Globus pallidus (tissue), 1 donor: ENCODE results near the gene PSENEN.
A peak's percentile ranks its signal among the peaks of the same experiment; 100 is the strongest.

ENCODE experiments used
- DNase-seq: peaks from one replicate; pipeline ENCODE4 v3.0.0-alpha.2; 2015; ENCODE audit warnings: low spot score

PSENEN gene, protein sequence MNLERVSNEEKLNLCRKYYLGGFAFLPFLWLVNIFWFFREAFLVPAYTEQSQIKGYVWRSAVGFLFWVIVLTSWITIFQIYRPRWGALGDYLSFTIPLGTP

DNA sequence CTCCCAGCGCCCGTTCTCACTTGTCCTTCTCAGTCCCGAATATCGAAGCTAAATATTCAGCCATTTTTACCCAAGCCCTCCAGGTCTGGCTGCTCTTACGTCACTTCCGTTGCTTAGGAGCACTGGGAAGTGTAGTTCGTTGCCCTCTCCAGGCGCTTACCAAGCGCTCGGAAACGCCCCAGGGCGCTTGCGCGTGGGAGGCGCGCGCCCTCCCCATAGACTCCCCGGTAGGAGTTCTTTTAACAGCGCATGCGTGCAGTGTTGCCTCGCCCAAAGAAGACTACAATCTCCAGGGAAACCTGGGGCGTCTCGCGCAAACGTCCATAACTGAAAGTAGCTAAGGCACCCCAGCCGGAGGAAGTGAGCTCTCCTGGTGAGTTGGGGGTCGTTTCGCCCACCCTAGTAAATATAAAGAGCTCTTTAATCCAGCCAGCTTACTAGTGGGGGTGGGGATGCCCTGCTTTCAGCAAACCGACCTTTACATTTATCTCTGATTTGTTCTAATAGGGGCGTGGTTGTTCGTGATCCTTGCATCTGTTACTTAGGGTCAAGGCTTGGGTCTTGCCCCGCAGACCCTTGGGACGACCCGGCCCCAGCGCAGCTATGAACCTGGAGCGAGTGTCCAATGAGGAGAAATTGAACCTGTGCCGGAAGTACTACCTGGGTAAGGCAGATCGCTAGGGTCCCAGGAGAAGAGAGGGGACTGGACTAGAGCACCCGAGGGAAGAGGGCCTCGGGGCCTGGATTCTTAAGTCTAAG lies at the start of gene PSENEN, which contains the start of gene U2AF1L4:
Gene PSENEN, plus strand, starts transcription at position 324 of the 759 bp plus-strand sequence. Its CDS starts 280 bp downstream, at position 604.
Gene U2AF1L4, minus strand, starts transcription at position 91 of the 759 bp plus-strand sequence. Its CDS starts 27 bp downstream, at position 64.
- peak; percentile 100 for DNase-seq

DNA sequence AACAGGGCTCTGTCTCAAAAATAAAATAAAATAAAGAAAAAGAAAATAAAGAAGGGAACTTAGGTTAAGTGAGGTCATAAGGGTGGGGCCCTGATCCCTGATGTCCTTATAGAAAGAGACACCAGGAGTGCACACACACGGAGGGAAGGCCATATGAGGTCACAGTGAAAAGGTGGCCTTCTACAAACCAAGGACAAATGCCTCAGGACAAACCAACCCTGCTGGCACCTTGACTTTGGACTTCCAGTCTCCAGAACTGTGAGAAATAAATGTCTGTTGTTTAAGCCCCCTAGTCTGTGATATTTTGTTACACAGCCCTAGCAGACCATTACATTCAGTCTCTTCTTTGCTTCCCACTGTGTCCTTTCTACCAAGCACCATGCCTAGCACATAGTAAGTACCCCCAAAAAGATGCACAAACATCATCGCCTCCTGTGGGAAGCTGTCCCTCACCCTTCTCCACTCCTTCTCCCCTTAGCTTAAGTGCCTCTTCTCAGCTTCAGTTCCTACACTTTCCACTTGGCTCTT lies 49.5 kb upstream of the PSENEN start:
- no peak for DNase-seq

DNA sequence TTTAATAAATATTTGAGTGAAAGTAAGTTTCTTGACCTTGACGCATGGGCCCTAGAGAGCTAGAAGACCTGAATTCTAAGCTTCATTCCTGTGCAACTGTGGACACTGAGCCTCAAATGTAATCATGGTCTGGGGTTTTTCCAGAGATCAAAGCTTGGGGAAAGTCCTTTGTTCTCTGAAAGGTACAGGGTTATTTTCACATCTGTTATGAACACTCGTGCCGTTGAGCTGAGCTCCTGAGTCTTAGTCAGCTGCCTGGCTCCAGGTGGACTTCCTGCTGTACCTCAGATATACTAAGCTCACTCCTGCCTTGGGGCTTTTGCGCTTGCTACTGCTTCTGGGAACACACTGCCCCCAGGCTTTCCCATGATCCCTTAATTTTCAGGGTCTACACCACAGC lies 48.6 kb upstream of the PSENEN start:
- no peak for DNase-seq

DNA sequence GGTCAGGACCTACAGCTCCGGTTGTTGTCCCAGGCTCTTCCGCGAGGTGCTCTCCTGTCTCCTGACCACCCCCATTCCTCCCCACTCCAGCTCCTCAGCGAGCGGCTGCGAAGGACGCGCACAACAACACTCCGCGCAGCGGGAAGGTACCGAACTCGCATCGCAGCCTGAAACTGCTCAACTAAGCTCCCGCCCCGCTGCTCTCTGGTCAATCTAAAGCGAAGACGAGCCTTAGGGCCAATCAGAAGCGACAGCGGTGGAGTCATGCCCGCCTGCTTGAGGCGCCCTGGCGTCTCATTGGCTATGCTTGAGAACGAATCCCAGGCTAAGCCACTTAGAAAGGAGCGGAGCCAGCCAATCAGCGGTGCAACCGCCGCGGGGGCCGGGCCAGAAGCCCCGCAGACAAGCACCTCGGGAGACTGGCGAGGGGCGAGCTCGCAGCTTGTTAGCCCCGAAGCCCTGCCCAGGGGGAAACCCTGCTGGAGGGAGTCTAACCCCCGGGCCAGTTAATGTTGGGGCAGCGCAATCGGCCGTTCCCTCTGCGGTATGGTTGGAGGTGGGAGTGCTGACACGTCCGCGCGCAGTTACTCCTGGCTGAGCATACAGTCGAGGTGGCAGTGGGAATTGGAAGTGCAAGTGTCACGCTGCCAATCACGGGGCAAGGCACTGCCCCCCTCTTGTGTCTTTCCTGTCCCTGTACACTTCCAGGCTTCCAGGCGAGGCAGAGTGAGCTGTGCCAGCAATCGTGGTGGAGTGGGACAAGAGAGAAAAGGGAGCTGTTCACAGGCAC lies 43.0 kb upstream of the PSENEN start:
- DNase-seq = peak; percentile 99

DNA sequence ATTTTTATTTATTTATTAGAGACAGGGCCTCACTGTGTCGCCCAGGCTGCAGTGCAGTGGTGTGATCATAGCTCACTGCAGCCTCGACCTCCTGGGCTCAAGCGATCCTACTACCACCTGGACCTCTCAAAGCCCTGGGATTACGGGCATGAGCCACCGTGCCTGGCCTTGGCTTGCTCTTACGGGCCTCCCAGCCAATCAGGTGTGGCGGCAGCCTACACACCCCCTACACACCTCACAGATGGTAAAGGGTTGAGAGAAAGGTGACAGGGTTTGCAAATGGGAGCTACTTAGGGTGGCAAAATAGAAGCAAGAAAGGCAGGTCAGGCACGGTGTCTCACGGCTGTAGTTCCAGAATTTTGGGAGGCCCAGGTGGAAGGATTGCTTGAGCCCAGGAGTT lies 42.1 kb upstream of the PSENEN start:
- no peak for DNase-seq

DNA sequence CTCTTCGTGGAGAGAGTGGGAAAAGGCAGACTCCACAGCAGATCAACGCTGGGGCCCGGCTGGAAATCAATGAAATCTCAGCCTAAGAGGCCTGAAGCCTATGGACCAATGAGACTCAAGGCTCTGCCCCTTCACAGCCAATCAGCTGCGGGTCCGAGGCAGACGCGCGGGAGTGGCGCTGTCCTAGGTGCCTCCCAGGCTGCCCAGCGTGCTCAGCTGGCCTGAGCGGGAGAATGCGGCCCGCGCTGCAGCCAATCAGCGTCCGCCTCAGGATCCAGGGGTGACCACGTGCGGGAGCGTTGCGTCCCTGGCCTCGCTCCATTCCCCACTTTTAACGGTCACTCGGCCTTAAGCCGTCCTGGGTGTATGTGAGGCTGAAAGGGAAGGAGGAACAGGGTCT lies 41.2 kb upstream of the PSENEN start, which contains the start of gene ZBTB32:
Gene ZBTB32, plus strand, starts transcription at position 341 of the 400 bp plus-strand sequence. CDS start 10,069 bp downstream, outside the sequence.
- DNase-seq = no peak

DNA sequence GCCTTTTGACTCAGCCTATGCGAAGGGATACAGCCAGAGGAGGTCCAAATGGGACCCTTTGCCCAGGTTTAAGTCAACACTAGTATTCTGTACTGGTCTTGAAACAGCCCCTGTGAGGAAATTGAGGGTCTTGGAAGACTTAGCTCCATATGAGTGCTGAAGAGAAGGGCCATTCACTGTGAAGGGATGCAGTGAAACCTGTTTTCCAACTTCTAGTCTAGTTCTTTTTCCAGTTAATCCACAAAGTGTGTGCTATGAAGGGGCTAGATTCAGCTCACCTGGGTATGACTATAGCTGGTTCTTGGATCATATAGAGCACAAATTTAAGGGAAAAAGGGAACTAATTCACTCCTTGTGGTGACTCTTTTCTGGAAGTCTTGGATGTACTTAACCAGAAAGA lies 37.1 kb upstream of the PSENEN start:
- no peak for DNase-seq

DNA sequence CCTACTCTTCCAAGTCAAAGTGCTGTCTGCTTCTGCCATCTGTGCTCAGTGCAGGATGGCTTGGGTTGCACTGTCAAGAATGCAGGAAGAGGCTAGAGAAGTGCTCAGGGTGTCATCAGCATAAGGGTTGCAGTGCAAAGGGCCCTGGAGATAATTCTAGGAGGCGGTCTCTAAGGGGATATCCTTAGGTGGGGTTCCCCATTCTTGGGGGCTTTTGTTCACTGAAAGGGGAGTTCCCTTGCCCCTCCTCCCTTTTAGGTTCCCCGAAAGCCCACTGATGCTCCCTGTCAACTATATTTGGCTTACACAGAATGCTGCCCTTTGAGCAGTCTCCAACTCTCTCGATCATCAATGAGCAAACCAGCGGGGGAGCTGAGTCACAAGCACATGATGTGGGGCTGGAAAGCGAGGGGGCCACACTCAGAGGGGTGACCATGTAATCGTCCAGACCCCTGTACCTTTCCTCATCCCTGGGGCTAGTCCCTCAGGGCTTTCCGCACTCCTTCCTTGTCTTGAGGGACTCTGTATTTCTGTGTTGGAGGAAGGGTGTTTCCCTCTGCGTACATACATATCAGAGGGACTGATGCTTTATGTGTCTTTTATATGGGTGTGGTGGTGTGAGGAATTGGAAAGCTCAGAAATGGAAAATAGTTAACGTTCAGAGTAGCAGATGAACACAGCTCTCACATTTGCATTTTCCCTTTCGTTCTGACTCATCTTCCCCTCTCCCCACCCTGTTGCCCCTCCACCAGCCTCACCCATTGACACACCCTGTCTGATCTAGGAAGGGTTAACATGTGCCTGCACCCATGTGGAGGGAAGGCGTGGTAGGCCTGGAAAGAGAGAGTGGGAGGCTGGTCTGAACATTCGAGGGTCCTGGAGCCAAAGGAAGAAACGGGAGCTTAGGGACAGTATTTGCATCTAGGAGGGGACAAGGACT lies 34.4 kb upstream of the PSENEN start:
- no peak for DNase-seq

DNA sequence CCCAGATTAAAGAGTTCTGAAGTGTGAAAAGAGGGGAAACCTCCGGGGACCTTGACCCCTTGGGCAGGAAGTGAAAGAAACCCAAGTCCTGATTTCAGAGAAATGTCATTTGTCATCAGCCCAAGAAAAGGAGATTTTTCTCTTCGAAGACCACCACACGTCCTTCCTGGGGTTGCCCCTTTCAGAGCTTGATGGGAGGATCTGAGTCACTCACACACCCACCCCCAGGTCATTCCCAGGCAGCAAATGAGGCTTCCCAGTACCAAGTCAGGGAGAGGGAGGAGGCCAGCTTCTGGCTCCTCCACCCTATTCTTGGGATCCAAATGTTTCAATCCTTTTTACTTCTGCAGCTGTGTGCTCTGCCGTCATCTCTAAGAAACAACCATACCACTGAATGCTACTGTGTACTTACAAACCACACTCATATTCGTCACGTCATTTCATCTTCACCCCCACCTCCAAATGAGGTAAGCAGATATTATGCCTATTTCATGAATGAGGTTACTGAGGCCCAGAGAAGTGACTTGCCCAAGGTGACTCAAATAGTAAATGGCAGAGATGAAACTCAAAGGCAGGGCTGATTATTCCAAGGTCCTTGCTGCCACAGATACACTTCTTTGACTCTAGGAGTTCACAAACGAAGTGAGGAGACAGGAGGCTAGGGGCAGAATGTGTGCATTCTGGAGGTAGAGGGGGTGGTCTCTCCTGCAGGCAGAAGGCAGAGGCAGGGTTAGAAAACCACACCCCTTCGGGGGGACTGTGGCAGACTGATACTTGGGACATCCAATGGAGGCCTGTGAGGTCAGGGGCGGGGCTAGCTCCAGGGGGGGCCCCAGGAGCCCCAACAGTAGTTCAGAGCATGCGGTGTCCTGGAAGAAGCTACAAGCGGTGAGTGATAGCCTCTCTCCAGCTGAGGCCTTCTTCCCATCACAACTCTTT lies 32.6 kb upstream of the PSENEN start:
- no peak for DNase-seq

DNA sequence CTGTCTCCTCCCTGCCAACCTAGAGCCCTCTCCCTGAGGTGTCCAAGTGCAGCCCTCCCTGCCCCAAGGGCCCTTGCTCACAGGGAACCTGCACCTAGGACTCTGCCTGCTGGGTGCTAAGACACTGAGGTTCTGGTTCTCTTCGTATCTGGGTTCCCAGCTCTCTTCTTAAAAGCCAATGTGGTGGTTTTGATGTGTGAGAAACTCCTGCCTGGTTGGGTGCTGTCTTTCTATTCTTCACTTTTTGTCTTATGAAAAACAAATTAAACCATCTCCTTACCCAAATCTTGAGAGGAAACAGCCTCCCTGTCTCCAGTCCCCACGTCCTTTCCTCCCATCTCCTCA lies 32.0 kb upstream of the PSENEN start:
- no peak for DNase-seq

DNA sequence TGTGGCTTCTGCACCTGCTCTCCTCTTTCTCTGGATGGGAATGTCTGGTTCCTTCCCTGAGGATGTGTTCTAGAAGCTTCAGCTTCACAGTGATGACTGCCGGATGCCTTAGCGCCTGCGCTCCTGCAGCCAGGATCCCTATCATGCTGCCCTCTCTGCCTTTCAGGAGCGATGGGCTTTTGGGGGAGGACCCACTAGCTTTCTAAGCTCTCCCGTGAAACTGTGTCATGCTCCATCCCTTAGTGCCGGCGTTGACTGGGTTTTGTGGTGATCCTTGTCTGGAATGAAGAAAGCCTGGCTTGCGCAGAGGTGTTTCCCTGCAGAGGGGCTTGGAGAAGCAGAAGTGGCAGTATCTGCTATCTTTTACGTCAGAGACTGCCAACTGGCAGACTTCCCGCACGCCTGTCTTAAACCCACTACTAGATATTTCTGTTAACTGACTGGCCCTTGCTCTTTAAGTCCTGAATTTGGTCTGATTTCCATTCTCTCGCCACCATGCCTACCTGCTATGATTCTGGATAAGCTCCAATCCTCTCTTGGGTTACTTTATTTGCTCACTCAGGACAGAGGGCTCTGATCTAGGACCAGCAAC lies 31.5 kb upstream of the PSENEN start:
- DNase-seq = no peak

DNA sequence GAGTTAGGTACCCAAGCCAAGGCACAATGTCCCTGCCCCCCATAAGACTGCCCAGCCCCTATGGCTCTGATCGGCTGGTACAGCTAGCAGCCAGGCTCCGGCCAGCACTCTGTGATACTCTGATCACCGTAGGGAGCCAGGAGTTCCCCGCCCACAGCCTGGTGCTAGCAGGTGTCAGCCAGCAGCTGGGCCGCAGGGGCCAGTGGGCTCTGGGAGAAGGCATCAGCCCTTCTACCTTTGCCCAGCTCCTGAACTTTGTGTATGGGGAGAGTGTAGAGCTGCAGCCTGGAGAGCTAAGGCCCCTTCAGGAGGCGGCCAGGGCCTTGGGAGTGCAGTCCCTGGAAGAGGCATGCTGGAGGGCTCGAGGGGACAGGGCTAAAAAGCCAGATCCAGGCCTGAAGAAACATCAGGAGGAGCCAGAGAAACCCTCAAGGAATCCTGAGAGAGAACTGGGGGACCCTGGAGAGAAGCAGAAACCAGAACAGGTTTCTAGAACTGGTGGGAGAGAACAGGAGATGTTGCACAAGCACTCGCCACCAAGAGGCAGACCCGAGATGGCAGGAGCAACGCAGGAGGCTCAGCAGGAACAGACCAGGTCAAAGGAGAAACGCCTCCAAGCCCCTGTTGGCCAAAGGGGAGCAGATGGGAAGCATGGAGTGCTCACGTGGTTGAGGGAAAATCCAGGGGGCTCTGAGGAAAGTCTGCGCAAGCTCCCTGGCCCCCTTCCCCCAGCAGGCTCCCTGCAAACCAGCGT lies 30.7 kb upstream of the PSENEN start:
- no peak for DNase-seq

DNA sequence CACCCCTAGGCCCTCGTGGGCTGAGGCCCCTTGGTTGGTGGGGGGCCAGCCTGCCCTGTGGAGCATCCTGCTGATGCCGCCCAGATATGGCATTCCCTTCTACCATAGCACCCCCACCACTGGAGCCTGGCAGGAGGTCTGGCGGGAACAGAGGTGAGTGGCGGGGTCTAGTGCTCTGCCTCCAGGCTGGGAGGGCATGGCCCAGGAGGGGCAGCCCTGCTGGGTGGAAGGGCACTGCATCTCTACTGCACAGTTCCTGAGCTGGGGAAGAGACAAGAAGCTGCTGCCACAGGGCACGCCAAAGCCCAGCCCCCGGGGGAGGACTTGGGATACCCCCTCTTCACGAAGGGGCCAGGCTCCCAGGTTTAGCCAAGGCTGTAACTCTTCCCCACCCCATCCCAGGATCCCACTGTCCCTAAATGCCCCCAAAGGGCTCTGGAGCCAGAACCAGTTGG lies 30.1 kb upstream of the PSENEN start:
- no peak for DNase-seq

DNA sequence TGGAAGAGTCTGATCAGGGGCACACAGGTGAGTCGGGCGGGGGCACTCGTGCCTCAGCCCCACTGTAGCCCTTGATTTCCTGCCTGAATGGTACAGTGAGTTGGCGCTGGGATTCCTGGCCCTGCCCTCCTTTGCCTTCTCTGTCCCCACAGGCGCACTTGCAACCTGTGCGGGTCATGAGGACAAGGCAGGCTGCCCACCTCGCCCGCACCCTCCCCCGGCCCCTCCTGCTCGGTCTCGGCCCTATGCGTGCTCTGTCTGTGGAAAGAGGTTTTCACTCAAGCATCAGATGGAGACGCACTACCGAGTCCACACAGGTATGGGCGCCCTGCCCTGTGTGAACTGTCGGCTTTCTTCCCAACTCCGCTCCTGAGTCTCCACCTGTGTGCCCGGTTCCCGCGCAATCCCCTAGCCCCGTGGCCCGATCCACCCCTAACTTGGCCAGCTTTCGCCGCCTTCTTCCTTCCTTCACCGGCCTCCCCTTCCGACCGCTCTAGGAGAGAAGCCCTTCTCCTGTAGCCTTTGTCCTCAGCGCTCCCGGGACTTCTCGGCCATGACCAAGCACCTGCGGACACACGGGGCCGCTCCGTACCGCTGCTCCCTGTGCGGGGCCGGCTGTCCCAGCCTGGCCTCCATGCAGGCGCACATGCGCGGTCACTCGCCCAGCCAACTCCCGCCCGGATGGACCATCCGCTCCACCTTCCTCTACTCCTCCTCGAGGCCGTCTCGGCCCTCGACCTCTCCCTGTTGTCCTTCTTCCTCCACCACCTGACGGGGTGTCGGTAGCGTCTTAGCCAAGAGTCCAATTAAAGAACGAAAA lies 29.3 kb upstream of the PSENEN start:
- no peak for DNase-seq

DNA sequence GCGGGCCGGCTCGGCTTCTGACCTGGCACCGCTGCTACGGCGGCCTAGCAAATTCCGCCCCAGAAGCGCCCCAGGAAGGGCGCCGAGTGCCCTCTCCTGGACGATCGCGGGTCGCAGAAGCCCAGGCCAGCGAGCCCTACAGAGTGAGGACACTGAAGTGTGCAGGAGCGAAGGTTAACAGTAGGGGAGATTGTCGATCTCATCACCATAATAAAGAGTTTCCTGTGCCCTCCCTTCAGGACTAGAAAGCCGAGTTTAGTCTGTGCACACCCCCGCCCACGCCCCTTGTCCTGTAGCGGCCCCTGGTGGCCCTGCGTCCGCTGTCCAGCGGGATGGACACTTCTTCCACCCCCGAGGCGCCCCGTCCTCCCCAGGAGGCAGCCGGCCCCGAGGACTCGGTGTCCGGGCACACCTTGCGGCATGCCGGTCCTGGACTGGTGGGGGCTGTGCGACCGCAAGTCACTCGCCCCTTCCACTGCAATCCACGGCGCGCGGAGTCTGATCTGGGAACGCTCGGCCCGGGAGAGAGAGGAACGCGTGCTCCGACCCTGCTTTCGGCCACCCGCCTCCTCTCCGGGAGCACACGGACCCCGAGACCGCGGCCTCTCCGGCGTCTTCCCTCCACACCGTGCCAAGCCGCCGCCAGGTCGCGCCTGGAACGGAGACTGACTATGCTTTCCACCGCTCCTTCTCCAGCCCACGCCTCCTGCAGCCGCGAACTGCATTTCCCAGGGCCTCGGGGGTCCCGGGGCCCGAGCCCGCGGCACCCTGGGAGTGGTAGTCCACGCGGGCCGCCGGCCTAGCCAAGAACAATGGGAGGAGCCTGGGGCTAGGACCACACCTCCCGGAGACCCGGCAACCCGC lies 28.4 kb upstream of the PSENEN start:
- peak; percentile 95 for DNase-seq

DNA sequence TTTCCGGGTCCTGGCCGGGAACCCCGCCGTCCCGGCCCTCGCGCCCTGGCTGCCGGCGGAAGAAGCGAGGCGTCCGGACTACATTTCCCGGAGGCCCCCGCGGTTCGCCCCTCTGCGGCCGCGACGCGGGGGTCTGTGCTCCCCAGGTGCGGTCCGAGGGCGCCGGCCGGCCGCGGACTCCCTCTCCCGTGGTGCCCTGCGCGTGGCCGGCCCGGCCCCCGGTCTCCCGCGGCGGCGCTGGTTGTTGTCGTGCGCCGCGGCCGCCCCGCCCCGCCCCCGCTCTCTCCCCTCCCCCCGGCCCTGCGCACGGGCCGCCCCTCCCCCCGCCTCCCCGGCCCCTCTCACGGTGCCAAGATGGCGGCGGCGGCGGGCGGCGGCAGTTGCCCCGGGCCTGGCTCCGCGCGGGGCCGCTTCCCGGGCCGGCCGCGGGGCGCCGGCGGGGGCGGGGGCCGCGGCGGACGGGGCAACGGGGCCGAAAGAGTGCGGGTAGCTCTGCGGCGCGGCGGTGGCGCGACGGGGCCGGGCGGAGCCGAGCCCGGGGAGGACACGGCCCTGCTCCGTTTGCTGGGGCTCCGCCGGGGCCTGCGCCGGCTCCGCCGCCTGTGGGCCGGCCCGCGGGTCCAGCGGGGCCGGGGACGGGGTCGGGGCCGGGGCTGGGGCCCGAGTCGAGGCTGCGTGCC lies 27.6 kb upstream of the PSENEN start, which contains the start of gene KMT2B:
Gene KMT2B, plus strand, starts transcription at position 339 of the 680 bp plus-strand sequence. Its CDS starts 16 bp downstream, at position 355.
- no peak for DNase-seq
